AG09309 (cell line): Measurements from ENCODE around the gene COQ8A.
"Not testable (repeated sequence)": the region's sequence is repeated elsewhere in the genome, so short reads cannot be mapped to it uniquely, and the experiment has no call there.

Experiments used
- DNase-seq: peaks from one replicate; pipeline ENCODE4 v3.0.0-alpha.2; 2010; ENCODE audit warnings: low read depth
- H3K4me3 ChIP-seq: 2 replicates; pipeline ENCODE4 v1.5.1; 2011; ENCODE audit warnings: mild to moderate bottlenecking, low read depth, low read length, moderate library complexity; ENCODE audit not compliant: control insufficient read depth
- TF ChIP-seq, protein P1 (sequence below): IDR thresholded peaks from 2 replicates; pipeline ENCODE4 v1.5.1; 2011; ENCODE audit warnings: mild to moderate bottlenecking, low read depth, low read length, inconsistent platforms; ENCODE audit not compliant: insufficient read depth, control insufficient read depth; ENCODE audit errors: missing control alignments

The COQ8A gene

DNA sequence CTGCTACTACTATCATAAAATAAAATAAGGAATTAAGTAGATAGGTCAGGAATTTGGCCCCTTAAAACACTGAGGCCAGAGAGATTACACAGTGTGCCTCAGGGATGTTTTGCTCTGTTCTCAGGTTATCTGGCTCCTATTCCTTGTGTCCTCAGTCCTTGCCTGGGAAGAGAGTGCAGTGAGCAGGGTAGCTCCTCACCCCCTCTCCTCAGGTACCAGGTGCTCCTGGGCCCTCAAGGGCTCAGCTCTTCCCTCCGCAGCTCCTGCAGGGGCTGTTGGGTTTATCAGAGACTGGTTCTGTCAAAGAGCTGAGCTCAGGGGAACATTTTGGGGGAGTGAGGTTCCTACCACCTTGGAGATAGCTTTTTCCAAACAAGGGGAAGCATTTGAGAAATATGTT is 20.1 kb upstream of the COQ8A start:
- no peak overlapping the region for H3K4me3 ChIP-seq
- no peak for DNase-seq
- TF ChIP-seq, protein P1, sequence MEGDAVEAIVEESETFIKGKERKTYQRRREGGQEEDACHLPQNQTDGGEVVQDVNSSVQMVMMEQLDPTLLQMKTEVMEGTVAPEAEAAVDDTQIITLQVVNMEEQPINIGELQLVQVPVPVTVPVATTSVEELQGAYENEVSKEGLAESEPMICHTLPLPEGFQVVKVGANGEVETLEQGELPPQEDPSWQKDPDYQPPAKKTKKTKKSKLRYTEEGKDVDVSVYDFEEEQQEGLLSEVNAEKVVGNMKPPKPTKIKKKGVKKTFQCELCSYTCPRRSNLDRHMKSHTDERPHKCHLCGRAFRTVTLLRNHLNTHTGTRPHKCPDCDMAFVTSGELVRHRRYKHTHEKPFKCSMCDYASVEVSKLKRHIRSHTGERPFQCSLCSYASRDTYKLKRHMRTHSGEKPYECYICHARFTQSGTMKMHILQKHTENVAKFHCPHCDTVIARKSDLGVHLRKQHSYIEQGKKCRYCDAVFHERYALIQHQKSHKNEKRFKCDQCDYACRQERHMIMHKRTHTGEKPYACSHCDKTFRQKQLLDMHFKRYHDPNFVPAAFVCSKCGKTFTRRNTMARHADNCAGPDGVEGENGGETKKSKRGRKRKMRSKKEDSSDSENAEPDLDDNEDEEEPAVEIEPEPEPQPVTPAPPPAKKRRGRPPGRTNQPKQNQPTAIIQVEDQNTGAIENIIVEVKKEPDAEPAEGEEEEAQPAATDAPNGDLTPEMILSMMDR = no peak

DNA sequence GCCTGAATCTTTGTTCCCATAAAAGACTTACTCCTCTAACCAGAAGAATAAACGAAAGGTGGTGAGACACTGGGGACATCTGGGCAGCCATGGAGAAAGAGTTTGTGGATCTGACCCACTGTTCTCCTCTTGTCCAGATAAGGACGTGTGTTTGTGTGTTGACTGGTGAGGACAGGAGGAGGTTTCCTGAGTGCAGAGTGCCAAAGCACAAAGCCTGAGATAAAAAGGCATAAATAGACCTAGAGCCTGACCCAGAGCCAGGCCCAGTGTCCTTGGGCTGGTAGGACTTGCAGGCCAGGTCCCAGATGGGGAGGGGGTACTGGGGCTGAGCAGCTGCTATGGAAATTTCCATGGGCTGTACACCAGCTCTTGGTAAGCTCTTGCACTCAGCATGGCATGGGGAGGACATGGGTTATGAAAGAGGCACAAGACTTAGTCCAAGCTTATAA is 19.6 kb upstream of the COQ8A start:
- TF ChIP-seq, protein P1 = no peak
- DNase-seq = no peak
- no peak overlapping the region for H3K4me3 ChIP-seq

DNA sequence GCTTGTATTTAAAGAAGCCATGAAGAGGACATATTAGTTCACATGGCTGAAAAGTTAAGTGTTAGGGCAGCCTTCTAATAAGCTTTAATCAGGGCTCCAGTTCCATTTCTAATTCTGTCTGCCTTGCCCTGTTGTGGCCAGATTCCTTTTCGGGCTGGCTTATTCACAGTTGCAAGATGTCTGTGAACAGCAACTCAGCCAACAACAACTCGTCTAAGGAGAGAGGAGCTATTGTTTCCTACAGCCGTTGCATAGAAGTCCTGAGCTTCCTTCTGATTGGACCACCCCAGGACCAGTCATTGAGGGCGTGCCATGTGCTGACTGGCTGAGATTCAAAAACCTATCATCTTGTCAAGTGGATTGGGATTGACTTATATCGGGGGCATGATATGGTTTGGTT is 18.6 kb upstream of the COQ8A start:
- TF ChIP-seq, protein P1 = no peak
- DNase-seq = no peak
- H3K4me3 ChIP-seq = no peak overlapping the region

DNA sequence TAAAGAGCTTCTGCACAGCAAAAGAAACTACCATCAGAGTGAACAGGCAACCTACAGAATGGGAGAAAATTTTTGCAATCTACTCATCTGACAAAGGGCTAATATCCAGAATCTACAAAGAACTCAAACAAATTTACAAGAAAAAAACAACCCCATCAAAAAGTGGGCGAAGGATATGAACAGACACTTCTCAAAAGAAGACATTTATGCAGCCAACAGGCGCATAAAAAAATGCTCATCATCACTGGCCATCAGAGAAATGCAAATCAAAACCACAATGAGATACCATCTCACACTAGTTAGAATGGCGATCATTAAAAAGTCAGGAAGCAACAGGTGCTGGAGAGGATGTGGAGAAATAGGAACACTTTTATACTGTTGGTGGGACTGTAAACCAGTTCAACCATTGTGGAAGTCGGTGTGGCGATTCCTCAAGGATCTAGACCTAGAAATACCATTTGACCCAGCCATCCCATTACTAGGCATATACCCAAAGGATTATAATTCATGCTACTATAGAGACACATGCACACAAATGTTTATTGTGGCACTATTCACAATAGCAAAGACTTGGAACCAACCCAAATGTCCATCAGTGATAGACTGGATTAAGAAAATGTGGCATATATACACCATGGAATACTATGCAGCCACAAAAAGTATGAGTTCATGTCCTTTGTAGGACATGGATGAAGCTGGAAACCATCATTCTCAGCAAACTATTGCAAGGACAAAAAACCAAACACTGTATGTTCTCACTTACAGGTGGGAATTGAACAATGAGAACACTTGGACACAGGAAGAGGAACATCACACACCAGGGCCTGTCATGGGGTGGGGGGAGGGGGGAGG is 10.6 kb upstream of the COQ8A start:
- DNase-seq, H3K4me3 ChIP-seq: not testable (repeated sequence)

DNA sequence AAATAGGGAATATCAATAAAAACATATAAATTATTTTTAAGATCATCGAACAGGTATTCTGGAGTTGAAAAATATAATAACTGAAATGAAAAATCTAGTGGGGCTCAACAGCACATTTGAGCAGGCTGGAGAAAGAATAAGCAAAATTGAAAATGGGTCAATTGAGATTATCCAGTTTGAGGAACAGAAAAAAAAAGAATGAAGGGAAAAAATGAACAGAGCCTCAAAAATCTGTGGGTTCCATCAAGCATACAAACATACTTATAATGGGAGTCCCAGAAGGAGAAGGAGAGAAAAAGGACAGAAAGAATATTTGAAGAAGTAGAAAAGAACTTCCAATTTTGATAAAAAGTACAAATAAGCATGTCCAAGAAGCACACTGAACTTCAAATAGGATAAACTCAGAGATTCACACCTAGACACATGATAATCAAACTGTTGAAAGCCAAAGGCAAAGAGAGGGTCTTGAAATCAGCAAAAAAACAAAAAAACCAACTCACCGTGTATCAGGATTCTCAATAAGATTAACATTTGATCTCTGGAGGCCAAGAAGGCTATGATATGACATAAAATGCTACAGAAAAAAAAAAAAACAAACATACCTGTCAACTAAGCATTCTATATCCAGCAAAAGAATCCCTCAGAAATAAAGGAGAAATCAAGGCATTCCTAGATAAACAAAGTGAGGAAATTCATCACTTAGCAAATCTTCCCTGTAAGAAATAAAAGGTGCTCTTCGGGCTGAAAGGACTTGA is 5.4 kb upstream of the COQ8A start:
- no peak overlapping the region for H3K4me3 ChIP-seq
- DNase-seq = no peak
- TF ChIP-seq, protein P1 = no peak

DNA sequence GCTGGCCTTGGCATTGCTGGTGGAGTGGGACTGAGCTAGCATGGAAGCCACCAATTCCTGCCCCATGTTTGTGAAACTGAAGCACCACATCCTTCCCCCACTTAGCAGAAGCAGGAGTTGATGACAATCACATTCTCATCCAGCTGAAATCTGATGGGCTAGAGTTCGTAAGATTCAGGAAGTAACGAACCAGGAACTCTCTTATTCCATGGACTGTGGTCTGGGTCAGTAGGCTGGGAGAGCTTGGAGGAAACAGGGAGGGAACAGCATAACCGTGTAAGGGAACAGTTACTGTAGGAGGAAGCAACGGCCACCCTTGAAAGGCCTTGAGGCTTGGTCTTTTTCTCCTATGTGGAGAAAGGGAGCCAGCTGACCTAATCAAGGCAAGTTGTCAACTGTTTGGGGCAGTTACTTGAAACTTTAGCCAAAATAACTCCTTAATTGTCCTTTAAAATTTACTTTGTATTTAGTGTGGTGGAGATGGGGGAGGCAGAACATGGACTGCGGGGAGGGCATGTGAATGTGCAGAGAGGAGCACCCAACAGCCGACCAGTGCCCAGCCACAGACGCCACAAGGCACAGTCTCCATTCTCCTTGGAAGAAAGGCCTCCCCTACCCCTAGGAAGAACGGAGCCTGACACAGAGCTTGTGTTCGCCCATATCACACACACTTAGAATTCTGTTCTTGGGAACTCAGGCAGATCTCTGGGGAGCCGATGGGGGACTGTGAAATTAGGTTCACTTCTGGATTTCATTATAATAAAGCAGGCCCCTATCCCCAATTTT is 2.0 kb upstream of the COQ8A start:
- H3K4me3 ChIP-seq = no peak overlapping the region
- DNase-seq = no peak
- TF ChIP-seq, protein P1 = no peak
